Measurements from ENCODE around the gene CPA5.
"Not testable (repeated sequence)": the region's sequence is repeated elsewhere in the genome, so short reads cannot be mapped to it uniquely, and the experiment has no call there.

CPA5 gene, protein sequence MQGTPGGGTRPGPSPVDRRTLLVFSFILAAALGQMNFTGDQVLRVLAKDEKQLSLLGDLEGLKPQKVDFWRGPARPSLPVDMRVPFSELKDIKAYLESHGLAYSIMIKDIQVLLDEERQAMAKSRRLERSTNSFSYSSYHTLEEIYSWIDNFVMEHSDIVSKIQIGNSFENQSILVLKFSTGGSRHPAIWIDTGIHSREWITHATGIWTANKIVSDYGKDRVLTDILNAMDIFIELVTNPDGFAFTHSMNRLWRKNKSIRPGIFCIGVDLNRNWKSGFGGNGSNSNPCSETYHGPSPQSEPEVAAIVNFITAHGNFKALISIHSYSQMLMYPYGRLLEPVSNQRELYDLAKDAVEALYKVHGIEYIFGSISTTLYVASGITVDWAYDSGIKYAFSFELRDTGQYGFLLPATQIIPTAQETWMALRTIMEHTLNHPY

GRCh38 chr7:130344271-130344866 lies at the start of gene CPA5:
Gene CPA5, plus strand, starts transcription at chr7:130344816. Its CDS starts 1,670 bp downstream, at chr7:130346486.
- no peak for DNase-seq (ENCODE audit: low spot score)

GRCh38 chr7:130296221-130296951 lies 48.2 kb upstream of the CPA5 start:
- no peak for DNase-seq (ENCODE audit: low spot score)

GRCh38 chr7:130297628-130298543 lies 46.7 kb upstream of the CPA5 start:
- DNase-seq (ENCODE audit: low spot score) = no peak

- no peak for DNase-seq (ENCODE audit: low spot score)
Observed at GRCh38 chr7:130298544-130299326, 45.9 kb upstream of the CPA5 start.

DNA sequence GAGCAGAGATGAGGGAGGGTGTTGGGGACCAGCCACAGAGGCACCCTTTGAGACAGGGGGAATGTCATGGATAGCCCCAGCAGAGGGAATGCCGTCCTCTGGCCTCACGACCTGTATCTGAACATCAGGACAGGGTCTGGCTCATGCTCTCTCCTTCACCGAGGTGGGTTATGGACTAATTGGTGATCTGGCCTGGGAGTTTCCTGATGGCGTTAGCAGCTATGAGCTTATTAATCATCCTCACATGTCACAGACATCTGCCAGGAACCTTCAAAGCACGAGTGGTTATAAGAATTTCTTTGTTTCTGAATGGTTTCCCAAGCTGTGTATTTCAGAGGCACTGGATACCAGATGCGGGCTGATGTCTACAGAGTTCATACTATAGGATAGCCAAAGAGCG lies 44.8 kb upstream of the CPA5 start:
- DNase-seq (ENCODE audit: low spot score) = no peak

DNA sequence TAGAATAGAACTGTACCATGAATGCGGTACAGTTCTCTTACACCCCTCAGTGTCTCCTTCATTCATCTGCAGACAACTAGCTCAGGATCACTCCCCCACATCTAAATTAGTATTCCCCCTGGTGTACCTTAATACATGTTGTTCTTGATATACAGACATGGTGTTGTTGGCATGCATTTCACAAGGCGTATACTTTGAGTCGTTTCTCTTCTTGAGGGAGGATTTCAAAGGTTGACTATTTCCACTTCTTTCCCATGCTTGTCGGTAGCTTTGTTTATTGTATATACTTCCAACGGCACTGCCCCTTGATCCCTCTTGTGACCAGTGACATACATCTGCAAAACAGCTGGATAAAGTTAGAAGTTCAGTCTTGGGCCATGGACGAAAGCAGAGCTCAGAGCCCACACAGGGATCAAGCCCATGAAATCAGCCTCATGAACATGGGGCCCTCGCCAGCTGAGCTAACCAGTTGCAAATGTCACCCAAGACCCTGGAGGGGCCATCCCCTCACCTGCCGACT lies 43.1 kb upstream of the CPA5 start:
- DNase-seq (ENCODE audit: low spot score) = no peak

- no peak for DNase-seq (ENCODE audit: low spot score)
Observed at GRCh38 chr7:130302649-130303048, 42.0 kb upstream of the CPA5 start.

- DNase-seq (ENCODE audit: low spot score) = no peak
Observed at GRCh38 chr7:130303127-130303526, 41.5 kb upstream of the CPA5 start.

DNA sequence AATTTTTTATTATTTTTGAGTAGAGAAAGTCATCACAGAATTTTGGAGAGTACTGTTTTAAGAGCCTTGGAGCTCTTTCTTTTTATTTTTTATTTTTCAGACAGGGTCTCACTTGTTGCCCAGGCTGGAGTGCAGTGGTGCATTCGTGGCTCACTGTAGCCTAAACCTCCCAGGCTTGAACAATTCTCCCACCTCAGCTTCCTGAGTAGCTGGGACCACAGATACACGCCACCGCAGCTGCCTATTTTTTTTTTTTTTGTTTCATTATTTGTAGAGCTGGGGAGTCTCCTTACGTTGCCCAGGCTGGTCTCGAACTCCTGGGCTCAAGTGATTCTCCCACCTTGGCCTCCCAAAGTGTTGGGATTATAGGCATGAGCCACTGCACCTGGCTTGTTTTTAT lies 41.1 kb upstream of the CPA5 start:
- no peak for DNase-seq (ENCODE audit: low spot score)

- DNase-seq (ENCODE audit: low spot score) = no peak
Observed at GRCh38 chr7:130303982-130304381, 40.6 kb upstream of the CPA5 start.

GRCh38 chr7:130304878-130305277 lies 39.7 kb upstream of the CPA5 start:
- no peak for DNase-seq (ENCODE audit: low spot score)

GRCh38 chr7:130305433-130306042 lies 39.1 kb upstream of the CPA5 start:
- DNase-seq (ENCODE audit: low spot score) = no peak

GRCh38 chr7:130309986-130310385 lies 34.6 kb upstream of the CPA5 start:
- no peak for DNase-seq (ENCODE audit: low spot score)

GRCh38 chr7:130314305-130314704 lies 30.3 kb upstream of the CPA5 start:
- DNase-seq (ENCODE audit: low spot score) = peak; percentile 4

- no peak for DNase-seq (ENCODE audit: low spot score)
Observed at GRCh38 chr7:130319541-130319940, 25.1 kb upstream of the CPA5 start.

DNA sequence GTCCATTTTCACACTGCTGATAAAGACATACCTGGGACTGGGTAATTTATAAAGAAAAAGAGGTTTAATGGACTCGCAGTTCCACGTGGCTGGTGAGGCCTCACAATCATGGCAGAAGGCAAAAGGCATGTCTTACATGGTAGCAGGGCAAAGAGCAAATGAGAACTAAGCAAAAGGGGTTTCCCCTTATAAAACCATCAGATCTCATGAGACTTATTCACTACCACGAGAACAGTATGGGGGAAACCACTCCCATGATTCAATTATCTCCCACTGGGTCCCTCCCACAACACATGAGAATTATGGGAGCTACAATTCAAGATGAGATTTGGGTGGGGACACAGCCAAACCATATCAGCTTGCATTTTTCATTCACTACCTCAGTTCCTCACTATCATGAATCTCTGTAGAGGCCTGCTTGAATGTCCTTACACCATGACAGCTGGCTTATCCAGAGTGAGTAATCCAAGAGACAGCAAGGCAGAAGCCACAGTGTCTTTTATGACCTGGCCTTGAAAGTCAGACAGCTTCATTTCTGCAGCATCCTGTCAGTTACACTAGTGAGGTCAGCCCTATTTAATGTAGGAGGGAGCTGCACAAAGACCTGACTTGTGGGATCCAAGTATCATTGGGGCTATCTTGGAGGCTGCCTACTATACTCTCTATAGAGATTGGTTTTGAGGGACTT lies 22.9 kb upstream of the CPA5 start:
- not testable (repeated sequence) for DNase-seq (ENCODE audit: low spot score)

- DNase-seq (ENCODE audit: low spot score) = no peak
Observed at GRCh38 chr7:130322615-130323014, 22.0 kb upstream of the CPA5 start.

GRCh38 chr7:130324306-130324943 lies 20.2 kb upstream of the CPA5 start:
- no peak for DNase-seq (ENCODE audit: low spot score)

GRCh38 chr7:130329681-130330080 lies 14.9 kb upstream of the CPA5 start:
- DNase-seq (ENCODE audit: low spot score) = no peak
